GM18870 (cell line): Measurements from ENCODE around the gene GCNT2.
"Not testable (repeated sequence)": the region's sequence is repeated elsewhere in the genome, so short reads cannot be mapped to it uniquely, and the experiment has no call there.

ENCODE experiments used
- ATAC-seq: cut with Tn5 transposase; IDR thresholded peaks from one replicate; pipeline ENCODE4 v1.9.1; 2021; ENCODE audit warnings: moderate library complexity; ENCODE audit not compliant: unreplicated experiment

Gene GCNT2

DNA sequence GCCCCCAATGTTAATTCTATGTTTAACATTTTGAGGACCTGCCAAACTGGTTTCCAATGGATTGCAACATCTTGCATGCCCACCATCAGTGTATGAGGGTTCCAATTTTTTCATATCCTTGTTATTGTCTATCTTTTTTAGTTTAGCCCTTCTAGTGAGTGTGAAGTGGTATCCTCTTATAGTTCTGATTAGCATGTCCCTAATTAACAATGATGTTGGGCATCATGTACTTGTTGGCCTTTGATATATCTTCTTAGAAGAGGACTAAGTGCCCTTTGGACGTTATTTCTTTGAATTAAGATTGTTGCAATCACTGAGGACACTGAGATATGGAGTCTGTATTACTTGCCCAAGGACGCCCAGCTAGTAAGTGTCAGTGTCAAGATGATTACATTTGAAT is 22.3 kb downstream of the GCNT2 start:
- ATAC-seq = no peak

DNA sequence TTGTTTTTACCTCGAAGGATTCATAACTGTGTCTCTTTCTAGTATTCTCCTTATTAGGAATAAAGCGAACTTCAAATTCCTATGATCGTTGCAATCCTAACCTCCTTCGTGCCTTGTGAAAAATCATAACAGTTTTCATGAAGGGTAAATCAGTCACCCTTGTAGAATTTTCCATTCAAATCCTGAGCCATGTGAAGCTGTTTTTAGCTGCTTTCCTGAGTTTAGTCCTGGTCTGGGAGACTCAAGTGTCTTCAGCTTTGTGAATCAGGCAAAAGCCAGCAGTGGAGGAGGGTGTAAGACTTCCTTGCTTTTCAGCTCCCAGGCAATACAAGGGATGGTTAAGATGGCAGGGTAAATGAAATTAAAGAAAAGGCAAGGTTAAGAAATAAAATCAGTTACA is 24.3 kb downstream of the GCNT2 start:
- no peak for ATAC-seq

DNA sequence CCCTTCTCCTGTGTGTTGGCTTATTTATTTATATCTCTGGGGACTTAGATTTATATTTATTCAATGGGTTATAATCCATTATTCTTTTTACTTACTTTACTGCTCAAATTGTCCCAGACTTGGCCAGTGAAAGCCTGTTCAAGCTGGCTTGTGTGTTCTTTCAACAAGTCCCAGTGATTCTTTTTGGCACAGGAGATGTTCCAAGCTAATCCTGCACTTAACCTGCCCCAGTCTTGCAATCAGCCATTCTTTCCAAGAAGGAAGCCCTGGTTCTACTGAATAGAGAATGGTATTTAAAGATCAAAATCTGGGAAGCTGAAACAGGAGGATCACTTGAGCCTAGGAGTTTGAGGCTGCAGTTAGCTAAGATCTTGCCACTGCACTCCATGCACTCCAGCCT is 26.7 kb downstream of the GCNT2 start:
- ATAC-seq = no peak

DNA sequence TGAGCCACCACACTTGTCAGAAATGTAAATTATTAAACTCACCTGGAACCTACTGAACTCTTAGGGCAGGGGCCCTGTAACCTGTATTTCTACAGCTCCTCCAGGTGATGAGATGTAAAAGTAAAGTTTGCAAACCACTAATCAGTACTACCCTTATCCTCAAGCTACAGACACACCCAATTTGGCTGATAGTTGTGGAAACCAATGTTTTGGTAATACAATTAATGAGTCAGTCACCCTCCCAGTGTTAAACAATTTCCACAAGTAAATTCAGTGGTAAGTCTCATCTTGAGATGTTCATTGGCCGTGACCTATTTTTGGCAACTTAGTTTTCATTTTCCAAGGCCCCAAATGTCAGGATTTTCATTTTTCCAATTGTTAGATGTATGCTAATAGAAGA is 29.6 kb downstream of the GCNT2 start:
- ATAC-seq = no peak

DNA sequence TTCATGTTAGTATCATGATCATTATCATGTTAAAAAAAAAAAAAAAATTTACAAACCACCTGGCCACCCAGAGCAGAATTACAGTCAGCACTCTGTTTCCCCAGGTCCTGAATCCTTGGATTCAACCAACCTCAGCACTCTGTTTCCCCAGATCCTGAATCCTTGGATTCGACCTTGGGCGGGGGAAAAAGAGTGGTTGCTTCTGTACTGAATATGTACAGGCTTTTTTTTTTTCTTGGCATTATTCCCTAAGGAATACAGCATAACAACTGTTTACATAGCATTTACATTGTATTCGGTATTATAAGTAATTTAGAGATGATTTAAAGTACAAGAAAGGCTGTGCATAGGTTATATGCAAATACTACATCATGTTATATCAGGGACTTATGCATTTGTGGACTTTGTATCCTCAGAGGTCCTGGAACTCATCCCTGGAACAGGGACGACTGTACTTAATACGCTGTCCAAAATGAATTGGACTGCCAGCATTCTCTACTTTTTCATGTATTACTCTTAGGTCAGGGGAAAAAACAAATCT is 31.2 kb downstream of the GCNT2 start:
- ATAC-seq = no peak

DNA sequence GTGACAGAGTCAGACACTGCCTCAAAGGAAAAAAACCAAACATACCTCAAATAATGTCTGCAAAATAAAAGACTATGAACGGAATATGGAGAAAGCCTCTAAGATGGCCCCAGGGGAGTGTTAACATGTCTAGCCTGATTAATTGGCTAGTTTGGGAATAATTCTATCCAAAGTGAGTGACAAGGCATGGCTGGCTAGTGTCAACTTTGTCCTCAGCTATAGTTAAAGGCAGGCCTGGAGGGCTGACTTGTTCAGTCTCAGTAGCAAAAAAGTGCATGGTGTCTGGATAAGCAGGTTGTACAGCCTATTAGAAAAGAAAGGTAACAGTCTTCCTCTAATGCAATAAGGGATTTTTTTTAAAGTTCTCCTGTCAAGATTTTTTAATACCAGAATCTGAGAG is 32.7 kb downstream of the GCNT2 start:
- no peak for ATAC-seq

DNA sequence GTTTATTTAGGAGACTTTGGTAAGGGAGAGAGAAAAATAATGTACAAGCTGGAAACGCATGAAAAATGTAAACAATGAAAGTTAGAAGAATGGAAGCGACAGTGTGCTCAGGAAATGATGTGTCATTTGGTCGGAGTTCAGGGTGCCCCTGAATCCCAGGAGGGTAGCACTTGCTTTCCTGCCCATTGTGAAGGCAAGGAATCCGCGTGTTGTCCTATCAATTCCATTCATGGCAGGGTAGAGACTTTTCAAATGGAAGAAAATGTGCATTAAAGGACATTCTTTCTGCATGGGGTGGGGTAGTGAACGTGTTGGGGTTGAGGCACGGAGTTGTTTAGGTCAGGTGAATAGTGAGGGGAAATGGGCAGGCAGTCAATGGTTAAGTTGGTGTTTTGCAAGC is 33.7 kb downstream of the GCNT2 start:
- ATAC-seq = no peak

DNA sequence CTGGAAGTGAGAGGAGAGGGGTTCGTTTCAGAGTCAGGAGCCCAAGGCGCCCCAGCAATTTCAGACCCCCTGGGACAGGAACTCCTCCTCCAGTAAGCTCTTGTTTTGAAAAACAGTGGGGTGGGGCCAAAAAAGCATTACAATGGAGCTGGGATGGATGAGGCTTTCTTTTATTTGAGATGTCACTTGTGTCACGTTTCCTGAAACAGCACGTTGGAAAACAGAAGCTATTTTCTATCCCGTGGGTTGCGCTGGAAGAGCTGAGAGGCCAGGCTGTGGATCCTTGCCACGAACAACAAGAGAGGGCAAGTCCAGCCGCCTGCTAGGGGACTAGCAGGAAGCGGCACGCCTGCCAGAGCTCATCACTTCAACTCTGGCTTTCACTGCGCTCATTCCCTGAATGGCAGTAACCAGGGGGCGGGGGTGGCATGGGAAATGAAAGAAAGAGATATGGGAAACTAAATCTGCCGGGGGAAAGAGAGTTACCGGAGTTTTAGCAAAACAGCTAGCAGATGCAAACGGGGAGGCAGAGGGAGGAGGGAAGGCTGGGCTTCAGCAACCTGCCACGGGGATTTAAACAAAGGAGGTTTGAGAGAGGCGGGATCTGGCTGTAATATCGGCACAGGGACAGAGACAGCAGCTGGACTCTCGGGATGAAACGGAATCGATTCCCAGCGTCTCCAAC is 34.6 kb downstream of the GCNT2 start:
- ATAC-seq = no peak

DNA sequence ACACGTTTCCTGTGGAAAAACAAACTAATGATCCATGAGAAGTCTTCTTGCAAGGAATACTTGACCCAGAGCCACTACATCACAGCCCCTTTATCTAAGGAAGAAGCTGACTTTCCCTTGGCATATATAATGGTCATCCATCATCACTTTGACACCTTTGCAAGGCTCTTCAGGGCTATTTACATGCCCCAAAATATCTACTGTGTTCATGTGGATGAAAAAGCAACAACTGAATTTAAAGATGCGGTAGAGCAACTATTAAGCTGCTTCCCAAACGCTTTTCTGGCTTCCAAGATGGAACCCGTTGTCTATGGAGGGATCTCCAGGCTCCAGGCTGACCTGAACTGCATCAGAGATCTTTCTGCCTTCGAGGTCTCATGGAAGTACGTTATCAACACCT is 35.4 kb downstream of the GCNT2 start:
- no peak for ATAC-seq

DNA sequence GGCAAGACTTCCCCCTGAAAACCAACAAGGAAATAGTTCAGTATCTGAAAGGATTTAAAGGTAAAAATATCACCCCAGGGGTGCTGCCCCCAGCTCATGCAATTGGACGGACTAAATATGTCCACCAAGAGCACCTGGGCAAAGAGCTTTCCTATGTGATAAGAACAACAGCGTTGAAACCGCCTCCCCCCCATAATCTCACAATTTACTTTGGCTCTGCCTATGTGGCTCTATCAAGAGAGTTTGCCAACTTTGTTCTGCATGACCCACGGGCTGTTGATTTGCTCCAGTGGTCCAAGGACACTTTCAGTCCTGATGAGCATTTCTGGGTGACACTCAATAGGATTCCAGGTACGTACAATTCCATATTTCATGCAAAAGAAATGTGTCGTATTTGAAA is 35.8 kb downstream of the GCNT2 start:
- ATAC-seq = no peak

DNA sequence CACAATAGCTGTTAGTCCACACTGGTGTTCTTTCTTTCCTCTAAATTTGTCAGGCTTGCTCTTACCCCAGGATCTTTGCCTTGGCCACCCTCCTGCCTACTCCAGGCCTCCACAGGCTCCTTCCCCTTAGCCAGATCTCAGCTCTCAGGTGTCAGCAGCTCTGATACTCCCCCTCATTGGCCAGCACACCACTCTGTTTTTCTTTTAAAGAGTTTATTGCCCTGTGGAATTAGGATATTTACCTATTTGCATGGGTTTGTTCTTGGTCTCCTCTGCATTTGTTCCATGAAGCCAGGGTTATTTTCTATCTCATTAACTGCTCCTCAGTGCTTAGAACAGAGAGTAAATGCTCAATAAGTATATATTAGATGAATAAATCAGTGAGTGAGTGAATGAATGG is 36.8 kb downstream of the GCNT2 start:
- ATAC-seq = no peak

DNA sequence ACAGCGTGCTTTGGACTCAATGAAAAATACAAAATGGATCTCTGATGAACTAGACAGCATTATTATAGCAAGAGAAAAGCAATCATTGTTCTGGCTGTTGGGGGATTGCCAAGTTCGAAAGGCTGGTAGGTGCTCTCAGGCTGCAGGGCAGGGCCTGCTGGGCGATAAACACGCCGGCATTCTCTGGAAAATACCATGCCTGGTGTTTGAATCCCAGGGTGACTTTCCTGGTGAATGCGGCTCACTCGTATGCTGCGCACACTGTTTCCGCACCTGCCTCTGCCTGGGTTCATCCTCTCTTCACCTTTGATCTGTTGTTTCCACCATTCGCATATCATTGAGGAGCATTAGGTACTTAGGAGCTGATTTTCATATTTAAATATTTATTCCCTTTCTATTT is 37.4 kb downstream of the GCNT2 start:
- no peak for ATAC-seq

DNA sequence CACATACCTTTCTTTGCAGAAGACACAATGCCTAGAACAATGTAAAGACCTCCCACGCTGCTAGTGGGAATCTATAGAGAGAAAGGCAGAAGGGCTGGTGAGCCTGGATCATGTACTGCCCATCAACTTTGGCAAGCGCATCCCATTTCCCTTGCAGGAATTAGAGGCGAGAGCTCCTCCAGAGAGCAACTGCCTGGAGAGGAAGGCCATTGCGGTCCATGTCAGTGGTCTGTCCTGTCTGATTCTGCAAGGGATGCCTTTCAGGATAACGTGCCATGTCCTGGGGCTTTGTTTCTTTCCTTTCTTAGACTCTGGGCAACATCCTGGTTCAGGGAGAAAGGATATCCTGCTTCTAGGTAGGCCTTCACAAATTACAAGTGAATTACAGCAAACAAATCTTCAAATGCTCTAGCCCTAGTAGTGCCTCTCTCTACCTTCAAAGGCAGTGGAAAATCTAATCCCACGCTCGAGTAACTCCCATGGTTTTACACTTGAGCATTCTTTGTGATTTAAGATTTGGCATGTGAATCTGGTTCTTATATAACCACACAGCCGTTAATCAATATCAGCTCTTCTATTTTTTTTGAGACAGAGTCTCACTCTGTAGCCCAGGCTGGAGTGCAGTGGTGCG is 38.5 kb downstream of the GCNT2 start:
- no peak for ATAC-seq

DNA sequence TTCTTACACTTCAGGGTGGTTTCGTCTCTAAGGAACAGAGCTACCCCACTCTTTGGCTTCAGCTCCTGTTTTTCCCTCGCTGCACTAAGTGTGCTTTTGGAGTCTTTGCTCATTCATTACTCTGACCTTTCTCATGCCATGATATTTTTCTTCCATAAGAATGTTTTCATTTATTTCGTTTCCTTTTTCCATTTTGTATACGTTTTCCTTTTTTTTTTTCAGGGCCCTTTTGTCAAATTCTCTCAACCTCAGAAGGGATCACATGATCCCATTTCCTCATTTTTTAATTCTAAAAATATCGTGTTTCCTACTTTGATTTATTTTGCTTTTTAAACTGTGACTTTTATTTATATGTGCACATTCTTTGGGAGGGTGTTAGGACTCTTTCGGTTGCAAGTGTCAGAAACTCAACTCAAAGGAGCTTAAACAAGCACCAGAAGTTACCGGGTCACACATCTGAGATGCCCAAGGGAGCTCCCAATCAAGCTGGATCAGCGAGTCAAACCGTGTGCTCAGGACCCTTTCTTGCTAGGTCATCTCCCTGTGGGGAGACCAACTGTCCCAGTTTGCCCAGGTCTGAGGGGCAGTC is 40.6 kb downstream of the GCNT2 start:
- ATAC-seq = no peak

DNA sequence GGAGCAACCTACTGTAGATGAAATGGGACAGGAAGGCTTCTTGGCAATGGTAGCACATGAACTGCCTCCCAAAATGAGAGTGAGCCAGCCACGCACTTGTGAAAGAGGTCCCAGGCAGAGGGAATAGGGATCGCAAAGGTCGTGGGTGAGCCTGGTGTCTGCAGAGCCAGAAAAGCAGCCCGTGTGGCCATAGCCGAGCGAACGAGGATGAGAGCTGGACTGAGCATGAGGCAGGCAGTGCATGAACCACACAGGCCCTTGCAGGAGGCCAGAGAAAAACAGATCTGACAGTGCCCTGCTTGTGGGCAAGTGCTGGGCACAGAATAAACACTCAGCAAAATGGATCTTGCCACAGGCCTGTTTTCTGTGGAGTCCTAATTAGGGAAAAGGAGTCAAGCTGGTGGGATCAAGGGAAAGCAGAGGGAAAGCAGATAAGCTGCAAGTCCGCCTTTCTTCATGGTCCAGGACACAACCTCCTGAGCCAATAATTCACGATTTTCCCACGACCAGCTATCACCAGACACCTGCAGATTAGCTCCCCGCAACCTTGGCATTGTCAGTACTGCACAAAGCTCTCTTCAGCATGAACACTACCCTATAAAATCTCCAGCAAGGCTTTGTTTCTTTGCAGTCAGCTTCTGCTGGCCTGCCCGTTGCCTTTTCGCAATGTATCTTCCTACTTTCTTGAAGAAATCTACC is 44.0 kb downstream of the GCNT2 start:
- no peak for ATAC-seq

DNA sequence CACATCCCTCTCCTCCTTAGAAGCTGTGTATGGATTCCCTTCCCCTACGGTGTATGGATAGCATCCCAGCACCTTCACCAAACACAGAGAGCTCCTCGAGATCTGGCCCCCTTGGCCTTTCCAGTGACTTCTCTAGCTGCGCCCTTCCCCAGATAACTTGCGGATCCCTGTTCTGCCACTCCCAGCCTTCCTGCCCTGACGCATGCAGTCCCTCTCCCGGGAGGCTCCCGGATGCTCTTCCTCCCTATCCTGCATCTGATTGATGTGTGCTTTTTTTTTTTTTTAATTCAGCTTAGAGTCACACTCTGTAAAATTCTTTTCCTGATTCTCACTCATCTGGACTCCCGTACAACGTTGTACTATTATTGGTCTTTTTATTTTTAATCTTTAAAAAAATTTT is 44.8 kb downstream of the GCNT2 start:
- ATAC-seq = no peak

DNA sequence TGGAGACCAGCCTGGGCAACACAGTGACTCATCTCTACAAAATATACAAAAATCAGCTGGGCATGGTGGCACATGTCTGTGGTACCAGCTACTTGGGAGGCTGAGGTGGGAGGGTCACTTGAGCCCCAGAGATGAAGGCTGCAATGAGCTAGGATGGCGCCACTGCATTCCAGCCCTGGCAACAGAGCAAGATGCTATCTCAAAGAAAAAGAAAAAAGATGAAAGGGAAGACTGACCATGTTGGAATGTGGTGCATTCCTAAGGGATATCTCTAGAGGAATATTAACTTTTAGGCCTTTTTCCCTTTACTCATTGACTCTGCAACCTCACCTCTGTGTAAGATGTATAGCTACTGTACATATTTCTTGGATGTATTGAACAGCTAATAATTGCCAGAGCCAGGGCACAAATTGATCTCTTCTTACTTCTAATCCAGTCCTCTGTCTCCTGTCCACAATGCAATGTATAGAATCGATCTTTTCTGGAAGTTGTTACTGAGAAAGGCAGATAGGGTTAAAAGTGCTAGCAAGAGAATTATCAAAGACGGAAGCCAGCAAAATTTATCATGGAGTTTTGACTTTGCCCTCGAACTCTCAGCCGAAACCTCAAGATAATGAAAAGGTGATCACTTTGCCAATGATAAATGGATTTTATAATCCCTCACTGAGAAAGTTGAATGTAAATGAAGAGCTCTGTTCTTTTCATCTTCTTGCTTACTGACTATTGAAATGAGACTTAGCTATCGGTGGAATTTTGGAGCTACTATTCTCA is 46.3 kb downstream of the GCNT2 start:
- no peak for ATAC-seq

DNA sequence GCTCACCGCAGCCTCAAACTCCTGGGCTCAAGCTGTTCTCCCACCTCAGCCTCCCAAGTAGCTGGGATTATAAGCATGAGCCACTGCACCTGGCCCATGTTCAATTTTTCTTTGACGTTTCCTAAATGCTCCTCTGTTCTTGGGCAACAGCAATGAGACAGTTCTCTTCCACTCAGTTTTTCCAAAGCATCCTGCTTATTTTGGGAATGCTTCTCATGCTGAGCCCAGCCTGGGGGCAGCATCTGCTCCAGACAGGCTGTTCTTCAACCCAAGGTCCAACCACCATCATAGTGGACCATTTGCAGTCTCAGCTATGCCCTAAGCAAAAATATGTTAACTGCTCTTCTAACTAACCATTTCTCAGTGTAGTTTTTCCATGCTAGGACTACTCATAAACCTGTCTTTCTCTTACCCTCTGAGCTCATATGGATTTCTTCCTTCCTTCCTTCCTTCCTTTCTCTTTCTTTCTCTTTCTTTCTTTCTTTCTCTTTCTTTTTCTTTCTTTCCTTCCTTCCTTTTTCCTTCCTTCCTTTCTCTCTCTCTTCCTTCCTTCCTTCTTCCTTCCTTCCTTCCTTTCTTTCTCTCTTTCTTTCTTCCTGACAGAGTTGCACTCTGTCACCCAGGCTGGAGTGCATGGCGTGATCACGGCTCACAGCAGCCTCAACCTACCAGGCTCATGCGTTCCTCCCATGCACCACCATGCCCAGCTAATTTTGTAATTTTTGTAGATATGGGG is 48.4 kb downstream of the GCNT2 start:
- ATAC-seq = no peak

DNA sequence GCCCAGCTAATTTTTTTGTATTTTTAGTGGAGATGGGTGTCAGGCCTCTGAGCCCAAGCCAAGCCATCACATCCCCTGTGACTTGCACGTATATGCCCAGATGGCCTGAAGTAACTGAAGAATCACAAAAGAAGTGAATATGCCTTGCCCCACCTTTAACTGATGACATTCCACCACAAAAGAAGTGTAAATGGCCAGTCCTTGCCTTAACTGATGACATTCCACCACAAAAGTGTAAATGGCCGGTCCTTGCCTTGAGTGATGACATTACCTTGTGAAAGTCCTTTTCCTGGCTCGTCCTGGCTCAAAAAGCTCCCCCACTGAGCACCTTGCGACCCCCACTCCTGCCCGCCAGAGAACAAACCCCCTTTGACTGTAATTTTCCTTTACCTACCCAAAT is 54.4 kb downstream of the GCNT2 start:
- not testable (repeated sequence) for ATAC-seq

DNA sequence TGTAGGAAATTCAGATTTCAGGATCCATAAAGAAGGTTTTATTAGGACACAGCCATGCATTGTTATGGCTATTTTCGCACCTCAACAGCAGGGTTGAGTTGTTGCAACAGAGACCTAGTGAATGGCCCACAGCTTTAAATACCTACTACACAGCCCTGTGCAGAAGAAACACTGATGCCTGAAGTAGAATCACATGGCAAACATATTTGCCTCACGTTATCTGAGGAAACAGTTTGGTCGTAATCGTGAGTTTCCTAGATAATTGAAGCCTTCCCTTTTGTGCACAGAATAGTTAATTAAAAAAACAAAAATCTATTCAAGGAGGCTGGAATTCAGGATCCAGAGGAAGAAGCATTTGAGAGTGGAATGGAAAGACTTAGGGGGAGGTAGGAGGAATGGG is 55.1 kb downstream of the GCNT2 start:
- ATAC-seq = no peak
